K562 (cell line): ENCODE data around the gene PLXNB2. TPM values are rescaled to one million over a fixed set of nuclear protein-coding genes. Genes with fewer than 3 reads are reported as not detected.
A peak's percentile ranks its signal among the peaks of the same experiment; 100 is the strongest.

Source experiments
- ATAC-seq: fragments of 200-7000 bp; cut with Tn5 transposase; 3 replicates; pipeline ENCODE4 v1.9.1; 2020; ENCODE audit warnings: moderate library complexity
- BruUV-seq: library from RNA; stranded (reverse); fragments of 400-500 nt; replicated peaks from 2 replicates; lab custom pipeline; 2021; lab: Mats Ljungman, UMichigan
- CTCF ChIA-PET: fragments of 300-600 bp; formaldehyde crosslinking; extraction: SDS; loops from one replicate; lab custom pipeline; 2021; ENCODE audit warnings: low intra/inter-chr PET ratio; lab: Yijun Ruan, JAX
- POLR2A ChIA-PET: fragments of 300-600, 350-650 bp; sonication (Branson Sonifier 250); formaldehyde crosslinking; extraction: SDS; loops from one replicate; lab custom pipeline; 2021; ENCODE audit warnings: antibody characterized with exemption, inconsistent platforms; lab: Yijun Ruan, JAX
- DNase-seq, 4 experiments: peaks; one replicate each; pipeline versions ENCODE4 v3.0.0 to v3.0.0-alpha.2; 2011 to 2018; ENCODE audit warnings: low spot score in 3 of 4, mixed read lengths in 3 of 4; ENCODE audit errors: extremely low read depth in 1 of 4
- FAIRE-seq: peaks from 2 replicates; lab custom pipeline; 2011; peaks lifted over from hg19 to GRCh38; lab: Jason Lieb, UNC
- H2AFZ ChIP-seq: 2 replicates; pipeline ENCODE4 v1.6.0; 2011; ENCODE audit warnings: low read depth, low read length, control low read depth, inconsistent platforms
- H3K27ac ChIP-seq: fragments of 200-600 bp; 3 replicates; pipeline ENCODE4 v1.8.0; 2011; ENCODE audit warnings: low read depth, mild to moderate bottlenecking, control low read depth, inconsistent platforms, low read length, moderate library complexity, mixed read lengths; ENCODE audit errors: extremely low read depth
- H3K27me3 ChIP-seq, 2 experiments: fragments of 300-600 bp in 1 of 2; 2 replicates in 1 of 2; 3 replicates in 1 of 2; pipeline versions ENCODE4 v1.6.0 to v1.8.0; 2011; ENCODE audit warnings: inconsistent platforms in 2 of 2, low read length in 2 of 2, mild to moderate bottlenecking in 1 of 2, mixed read lengths in 1 of 2, moderate library complexity in 1 of 2; ENCODE audit not compliant: control insufficient read depth in 2 of 2, insufficient read depth in 2 of 2
- H3K36me3 ChIP-seq: fragments of 300-600 bp; 3 replicates; pipeline ENCODE4 v1.8.0; 2011; ENCODE audit warnings: mild to moderate bottlenecking, low read length, inconsistent platforms; ENCODE audit not compliant: control insufficient read depth, insufficient read depth
- H3K4me1 ChIP-seq, 2 experiments: fragments of 200-600 bp in 1 of 2; replicated peaks in 1 of 2; 2 replicates in 1 of 2; 3 replicates in 1 of 2; pipeline versions ENCODE4 v1.5.1 to v1.8.0; 2011; ENCODE audit warnings: inconsistent platforms in 2 of 2, low read length in 2 of 2, mild to moderate bottlenecking in 1 of 2, mixed read lengths in 1 of 2, moderate library complexity in 1 of 2; ENCODE audit not compliant: control insufficient read depth in 2 of 2, insufficient read depth in 2 of 2
- H3K4me2 ChIP-seq: 2 replicates; pipeline ENCODE4 v1.6.1; 2011; ENCODE audit warnings: low read length, control low read depth, inconsistent platforms, mixed read lengths; ENCODE audit not compliant: insufficient read depth
- H3K4me3 ChIP-seq: fragments of 200-600 bp; sonication (generic), shearing (Covaris generic); 2 replicates; pipeline ENCODE4 v1.5.1; 2016; ENCODE audit warnings: control low read depth, inconsistent platforms
- H3K79me2 ChIP-seq: fragments of 200-600 bp; 3 replicates; pipeline ENCODE4 v1.8.0; 2011; ENCODE audit warnings: low read length, inconsistent platforms; ENCODE audit not compliant: control insufficient read depth, insufficient read depth
- H3K9ac ChIP-seq, 2 experiments: 2 replicates each; pipeline versions ENCODE4 v1.6.0 to v1.6.1; 2011; ENCODE audit warnings: low read depth in 2 of 2, low read length in 2 of 2, control low read depth in 1 of 2, inconsistent platforms in 1 of 2, mild to moderate bottlenecking in 1 of 2, mixed read lengths in 1 of 2; ENCODE audit not compliant: insufficient read depth in 1 of 2
- H3K9me1 ChIP-seq: one replicate; pipeline ENCODE4 v1.6.0; 2011; ENCODE audit warnings: inconsistent platforms, mild to moderate bottlenecking, low read length, moderate library complexity; ENCODE audit not compliant: control insufficient read depth, insufficient read depth
- H3K9me3 ChIP-seq: replicated peaks from 2 replicates; pipeline ENCODE4 v1.5.1; 2011; ENCODE audit warnings: low read depth, low read length, inconsistent platforms; ENCODE audit not compliant: control insufficient read depth, insufficient read depth
- H4K20me1 ChIP-seq: replicated peaks from 2 replicates; pipeline ENCODE4 v1.6.1; 2011; ENCODE audit warnings: low read length, inconsistent platforms, mixed read lengths; ENCODE audit not compliant: control insufficient read depth, insufficient read depth
- BACH1 ChIP-seq: fragments of 200-800 bp; sonication (Bioruptor generic); IDR thresholded peaks from 2 replicates; pipeline ENCODE4 v1.6.1; 2016; ENCODE audit warnings: missing genetic modification characterization, missing compliant biosample characterization
- DPF2 ChIP-seq: fragments of 450-650 bp; IDR thresholded peaks from 2 replicates; pipeline ENCODE4 v1.6.1; 2016
- EGR1 ChIP-seq: fragments of 450-650 bp; conservative IDR thresholded peaks from 2 replicates; pipeline ENCODE4 v1.6.1; 2017; ENCODE audit warnings: mild to moderate bottlenecking
- FOS ChIP-seq: IDR thresholded peaks from 3 replicates; pipeline ENCODE4 v1.6.1; 2011; ENCODE audit not compliant: insufficient read length; ENCODE audit errors: extremely low read depth
- HMG20A ChIP-seq: fragments of 450-650 bp; formaldehyde crosslinking; conservative IDR thresholded peaks from 2 replicates; pipeline ENCODE4 v1.4.0; 2020; ENCODE audit warnings: mild to moderate bottlenecking, mixed read lengths
- KDM4B ChIP-seq, 2 experiments: fragments of 450-650 bp in 1 of 2; sonication (generic) in 1 of 2; IDR thresholded peaks; 2 replicates each; pipeline ENCODE4 v1.6.1; 2016 to 2017; ENCODE audit warnings: borderline replicate concordance in 2 of 2, antibody characterized with exemption in 1 of 2, low read depth in 1 of 2, mild to moderate bottlenecking in 1 of 2
- MLX ChIP-seq, 2 experiments: fragments of 450-650 bp in 1 of 2; sonication (generic) in 1 of 2; formaldehyde crosslinking; conservative IDR thresholded peaks; 2 replicates each; pipeline versions ENCODE4 v1.4.0 to v1.8.1; 2020 to 2022; ENCODE audit warnings: mild to moderate bottlenecking in 1 of 2, missing genetic modification reagents in 1 of 2
- NFIC ChIP-seq: fragments of 450-650 bp; IDR thresholded peaks from 2 replicates; pipeline ENCODE4 v1.6.1; 2017; ENCODE audit warnings: mild to moderate bottlenecking, inconsistent platforms
- OTX1 ChIP-seq: fragments of 450-650 bp; formaldehyde crosslinking; IDR thresholded peaks from 2 replicates; pipeline ENCODE4 v1.4.0; 2022; ENCODE audit warnings: mild to moderate bottlenecking
- POLR2G ChIP-seq: fragments of 200-400 bp; formaldehyde crosslinking; IDR thresholded peaks from 2 replicates; pipeline ENCODE4 v1.6.1; 2017; ENCODE audit warnings: low read depth, mild to moderate bottlenecking, antibody characterized with exemption, low read length, moderate library complexity
- SMARCC2 ChIP-seq: fragments of 450-650 bp; IDR thresholded peaks from 2 replicates; pipeline ENCODE4 v1.6.1; 2017; ENCODE audit warnings: antibody characterized with exemption, moderate library complexity, mild to moderate bottlenecking, low read depth
- TCF7 ChIP-seq: sonication (generic); IDR thresholded peaks from 2 replicates; pipeline ENCODE4 v1.6.1; 2016; ENCODE audit warnings: antibody characterized with exemption, borderline replicate concordance
- THRA ChIP-seq: fragments of 450-650 bp; IDR thresholded peaks from 2 replicates; pipeline ENCODE4 v1.6.1; 2017; ENCODE audit warnings: mild to moderate bottlenecking, moderate library complexity
- ZBTB26 ChIP-seq: fragments of 450-650 bp; formaldehyde crosslinking; IDR thresholded peaks from 2 replicates; pipeline ENCODE4 v1.4.0; 2022; ENCODE audit warnings: missing genetic modification characterization
- ZNF354B ChIP-seq: fragments of 250-450 bp; sonication (Bioruptor Pico); IDR thresholded peaks from 2 replicates; pipeline ENCODE4 v1.4.0; 2020
- ZNF695 ChIP-seq: fragments of 450-650 bp; formaldehyde crosslinking; IDR thresholded peaks from 2 replicates; pipeline ENCODE4 v1.4.0; 2020; ENCODE audit warnings: mild to moderate bottlenecking, moderate library complexity
- ZZZ3 ChIP-seq: fragments of 450-650 bp; IDR thresholded peaks from 2 replicates; pipeline ENCODE4 v1.6.1; 2016; ENCODE audit warnings: antibody characterized with exemption, mild to moderate bottlenecking, moderate library complexity
- WGBS: fragments of 100-300 bp; shearing (Covaris generic); methylation state at CpG from one replicate; pipeline ENCODE4 v1.1.6; 2016; ENCODE audit warnings: low coverage, mixed read lengths; ENCODE audit not compliant: insufficient coverage; ENCODE audit errors: missing lambda C conversion rate; 5-methylcytosine and 5-hydroxymethylcytosine counted together
- in situ Hi-C: fragments of 300-500 bp; cut with MboI; formaldehyde crosslinking; loops from 4 replicates; pipeline ENCODE4 v1.15.0; 2018; ENCODE audit warnings: inconsistent platforms, mixed read lengths
- intact Hi-C: fragments of 100-400 bp; cut with micrococcal nuclease; formaldehyde crosslinking; loops from 2 replicates; pipeline ENCODE4 v1.14.2; 2022
- polyA plus RNA-seq, 8 experiments: library from polyadenylated mRNA; depleted of rRNA in 4 of 8; stranded (reverse) in 5 of 8; unstranded in 3 of 8; fragments of >200 nt; fragmentation: Nextera tagmentation in 2 of 8; fragmentation: Illumina TruSeq in 1 of 8; extraction: Ambion mirVana in 2 of 8; extraction: Trizol in 1 of 8; gene quantifications; 2 replicates each; pipeline versions ENCODE4 v1.2.1 to v1.2.3, GENCODE V29; 2011 to 2014; ENCODE audit warnings: inconsistent platforms in 1 of 8, missing spikeins in 1 of 8
- total RNA-seq, 7 experiments: library from RNA; depleted of rRNA in 6 of 7; stranded (reverse); fragments of >200 nt in 6 of 7; fragmentation: Illumina TruSeq in 2 of 7; extraction: Trizol in 2 of 7; gene quantifications; 2 replicates each; pipeline versions ENCODE4 v1.2.1 to v1.2.3, GENCODE V29; 2011 to 2021; ENCODE audit warnings: low replicate concordance in 1 of 7

PLXNB2 gene
- total and polyA plus RNA-seq, 9 of the 15 experiments (the other 6 are each of a cell fraction or from before 2014, with no cell fraction given): 0.15 to 45.1 (median 13.6) TPM

- TF ChIP-seq POLR2G (0 out of 2 replicates have a peak, but pooled peaks have one; percentile 17), EGR1 (peak; percentile 46)
These were observed 37.3 kb downstream of the PLXNB2 start, which contains the start of gene MAPK11 (continued) for GRCh38 chr22:50269970-50270665.

DNA sequence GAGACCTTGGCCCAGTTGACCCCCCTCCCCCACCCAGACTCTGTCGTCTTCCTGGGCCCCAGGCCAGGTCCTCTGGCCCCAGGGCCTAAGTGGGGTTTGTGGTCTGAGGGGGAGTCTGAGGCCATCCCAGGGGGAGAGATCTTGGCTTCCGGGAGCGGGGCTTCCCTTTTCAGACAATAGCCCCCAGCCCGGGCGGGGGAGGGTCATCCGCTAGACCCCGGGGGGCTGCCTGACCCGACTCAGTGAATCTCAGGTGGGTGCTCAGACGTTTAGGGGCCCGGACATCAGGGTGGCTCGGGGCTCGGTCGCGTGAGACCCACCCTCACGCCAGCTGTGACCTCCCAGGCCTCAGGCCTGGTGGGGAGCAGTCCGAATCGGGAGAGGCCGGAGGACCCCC lies 37.9 kb downstream of the PLXNB2 start:
- Histone ChIP-seq H3K4me3 (peak overlapping the region; percentile 49), H3K9me3 (no peaks in the 10 kb centered on the region), H3K4me2 (peak overlapping the region; percentile 11; the same call in 1 of the 2 replicates), H3K27me3 (no peaks in the 10 kb centered on the region), H3K27ac (peak overlapping the region; percentile 56; the same call in 2 of the 3 replicates), H3K4me1 (peaks cover 7 to 79% of the 10 kb centered on the region in 2 experiments; a peak in 4 of 5 replicates), H3K79me2 (no peaks in the 10 kb centered on the region; the same call in 2 of the 3 replicates), H3K36me3 (0 out of 3 replicates have a peak, but pooled peaks cover 2% of the 10 kb centered on the region), H2AFZ (no peak overlapping the region), H3K9ac (peak overlapping the region; percentile 49 to 90; a peak in 3 of 4 replicates), H4K20me1 (no peaks in the 10 kb centered on the region), H3K9me1 (no peaks in the 10 kb centered on the region)
- peak; percentile 20 to 49 (median 29) for DNase-seq
- BruUV-seq: no TSS peak
- intact Hi-C loops: no loop called here
- in situ Hi-C loops: no loop called here
- ChIA-PET POLR2A (no interaction called here), CTCF (no interaction called here)
- WGBS: 0% methylated on average over 2 of the region's 18 CpGs
- no peak for ATAC-seq
- no peak for FAIRE-seq
- no peak for TF ChIP-seq HMG20A (CRISPR knock-in tag)
- 0 out of 4 replicates have a peak, but pooled peaks of 1 of the 2 experiments have one; percentile 26 for TF ChIP-seq KDM4B (IDR thresholded peaks at IDR 0.05; ENCODE audit: borderline replicate concordance in 2 of 2, low read depth in 1 of 2)
- no peak for TF ChIP-seq ZBTB26 (CRISPR knock-in tag)
- no peak for TF ChIP-seq THRA
- TF ChIP-seq NFIC: 0 out of 2 replicates have a peak, but pooled peaks have one; percentile 22
- TF ChIP-seq FOS: no peak
- TF ChIP-seq OTX1: no peak
- TF ChIP-seq ZNF354B (CRISPR knock-in tag): no peak
- TF ChIP-seq DPF2: 0 out of 2 replicates have a peak, but pooled peaks have one; percentile 16
- TF ChIP-seq BACH1 (tag): no peak
- no peak for TF ChIP-seq ZZZ3
- no peak for TF ChIP-seq SMARCC2
- TF ChIP-seq MLX (CRISPR knock-in tag; conservative IDR thresholded peaks at IDR 0.05): no peak
- no peak for TF ChIP-seq TCF7
- no peak for TF ChIP-seq ZNF695 (CRISPR knock-in tag)
